NCI-H187 (cell line): ENCODE results near the gene LIN7C.
"Not testable (repeated sequence)": the region's sequence is repeated elsewhere in the genome, so short reads cannot be mapped to it uniquely, and the experiment has no call there.

Experiments
- DNase-seq, 2 experiments: peaks; one replicate each; lab custom pipeline; 2025; lab: John Stamatoyannopoulos, UW

LIN7C gene

DNA sequence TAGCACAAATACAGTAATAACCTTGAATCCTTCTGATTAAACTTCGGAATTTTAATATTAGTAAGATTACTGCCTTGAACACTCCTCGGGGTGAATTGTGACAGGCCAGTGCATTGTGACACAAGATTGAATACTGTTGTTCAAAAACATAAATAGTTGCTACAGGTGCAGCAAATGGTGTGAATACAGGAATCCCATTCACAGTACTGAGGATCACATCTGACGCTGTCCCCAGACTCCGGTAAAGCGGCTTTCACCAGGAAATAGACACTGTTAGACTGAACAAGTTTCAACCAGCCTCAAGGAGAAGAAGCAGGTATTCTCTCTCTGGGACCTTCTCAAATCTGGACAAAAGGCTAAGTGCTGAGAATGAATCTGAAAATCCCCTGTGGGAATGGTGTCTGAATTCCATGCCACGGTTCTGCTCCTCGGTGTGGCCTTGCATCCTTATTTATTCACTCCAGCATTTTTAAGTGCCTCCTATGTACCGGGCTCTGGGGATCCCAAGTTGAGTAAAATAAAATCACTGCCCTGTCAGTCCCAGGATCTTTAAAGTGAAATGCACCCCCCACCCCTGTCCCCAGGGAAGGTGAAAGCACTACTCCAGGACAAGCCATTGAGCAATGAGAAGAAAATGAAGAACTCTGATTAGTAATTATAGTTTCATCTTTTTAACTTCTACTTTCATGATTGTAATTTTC, 37.4 kb downstream of the LIN7C start:
- DNase-seq, result no peak

- no peak for DNase-seq
These were observed 38.2 kb downstream of the LIN7C start for GRCh38 chr11:27468209-27468994.

DNA sequence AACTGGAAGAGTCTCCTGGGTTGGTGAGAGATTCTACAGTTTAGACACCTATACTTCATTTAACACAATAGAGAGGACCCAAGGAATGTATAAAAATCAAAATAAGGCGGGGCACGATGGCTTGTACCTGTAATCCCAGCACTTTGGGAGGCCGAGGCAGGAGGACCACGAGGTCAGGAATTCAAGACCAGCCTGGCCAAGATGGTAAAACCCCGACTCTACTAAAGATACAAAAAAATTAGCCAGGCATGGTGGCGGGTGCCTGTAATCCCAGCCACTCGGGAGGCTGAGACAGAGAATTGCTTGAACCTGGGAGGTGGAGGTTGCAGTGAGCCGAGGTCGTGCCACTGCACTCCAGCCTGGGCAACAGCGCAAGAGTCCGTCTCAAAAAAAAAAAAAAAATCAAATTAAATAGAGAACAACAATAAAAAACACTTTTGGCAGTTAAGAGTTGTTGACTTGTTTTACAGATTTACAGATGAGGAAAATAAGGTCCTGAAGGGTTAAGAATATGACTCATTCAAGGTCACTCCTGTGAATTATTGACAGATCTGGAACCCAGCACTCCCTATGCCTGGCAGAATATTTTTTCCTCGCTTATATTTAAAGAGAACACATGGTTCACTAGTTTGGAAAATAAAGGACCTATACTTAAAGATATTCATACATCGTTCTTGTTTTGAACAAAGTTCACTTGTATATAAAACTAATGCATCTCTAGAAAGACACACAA, 39.2 kb downstream of the LIN7C start:
- DNase-seq, result no peak

GRCh38 chr11:27466363-27466762, 40.2 kb downstream of the LIN7C start:
- DNase-seq, result no peak

GRCh38 chr11:27465629-27466028, 40.9 kb downstream of the LIN7C start:
- no peak for DNase-seq

- DNase-seq, result no peak
These were observed 41.7 kb downstream of the LIN7C start for GRCh38 chr11:27464909-27465308.

DNA sequence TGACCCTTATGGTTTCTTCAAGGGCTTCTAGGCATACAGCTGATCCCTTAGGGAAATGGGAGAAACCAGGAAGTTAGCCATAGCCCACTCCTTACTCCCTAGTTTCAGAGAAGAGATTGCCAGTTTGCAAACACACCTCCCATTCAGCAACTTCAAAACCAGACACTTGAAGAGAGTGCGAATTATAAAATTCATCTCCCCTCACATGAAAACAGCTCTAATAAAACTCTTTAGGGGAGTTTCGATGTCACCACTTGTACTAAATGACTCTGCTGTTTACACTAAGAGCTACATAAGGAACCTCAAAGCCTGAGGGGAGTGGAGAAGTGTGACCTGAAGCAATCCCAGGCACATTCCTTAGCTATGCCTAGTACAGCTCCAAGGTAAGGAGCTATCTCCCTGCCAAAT, 42.3 kb downstream of the LIN7C start:
- no peak for DNase-seq

- no peak for DNase-seq
These were observed 44.0 kb downstream of the LIN7C start for GRCh38 chr11:27462543-27462942.

GRCh38 chr11:27460158-27460978, 46.2 kb downstream of the LIN7C start:
- DNase-seq, result no peak

- no peak for DNase-seq
These were observed 47.4 kb downstream of the LIN7C start for GRCh38 chr11:27459191-27459590.

GRCh38 chr11:27458182-27458581, 48.4 kb downstream of the LIN7C start:
- no peak for DNase-seq

GRCh38 chr11:27456795-27457329, 49.7 kb downstream of the LIN7C start:
- DNase-seq, result no peak

GRCh38 chr11:27456140-27456794, 50.3 kb downstream of the LIN7C start:
- no peak for DNase-seq

DNA sequence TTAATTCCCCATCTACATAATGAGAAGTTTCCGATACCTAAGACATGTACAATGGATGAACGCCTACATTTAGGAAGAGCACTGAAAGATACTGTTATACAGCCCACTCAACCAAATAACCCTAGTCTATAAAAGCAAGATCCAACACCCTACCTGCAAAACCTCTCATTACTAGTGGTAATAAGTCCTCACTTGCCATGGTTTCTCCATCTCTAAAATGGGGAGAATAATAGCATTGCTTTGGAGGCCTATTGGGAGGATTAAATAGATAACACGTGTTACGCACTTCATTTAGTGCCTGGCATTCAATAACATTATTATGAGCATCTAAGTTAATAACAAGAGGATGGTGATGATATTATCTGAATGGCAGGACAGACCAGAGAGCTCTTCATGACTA, 50.9 kb downstream of the LIN7C start:
- DNase-seq, result no peak

GRCh38 chr11:27453701-27454100, 52.9 kb downstream of the LIN7C start:
- no peak for DNase-seq

GRCh38 chr11:27452147-27452546, 54.4 kb downstream of the LIN7C start:
- DNase-seq, result no peak

- no peak for DNase-seq
These were observed 55.2 kb downstream of the LIN7C start for GRCh38 chr11:27451244-27451965.

GRCh38 chr11:27448184-27448540, 58.4 kb downstream of the LIN7C start:
- not testable (repeated sequence) for DNase-seq

- DNase-seq, result no peak
These were observed 59.0 kb downstream of the LIN7C start for GRCh38 chr11:27447288-27448183.

DNA sequence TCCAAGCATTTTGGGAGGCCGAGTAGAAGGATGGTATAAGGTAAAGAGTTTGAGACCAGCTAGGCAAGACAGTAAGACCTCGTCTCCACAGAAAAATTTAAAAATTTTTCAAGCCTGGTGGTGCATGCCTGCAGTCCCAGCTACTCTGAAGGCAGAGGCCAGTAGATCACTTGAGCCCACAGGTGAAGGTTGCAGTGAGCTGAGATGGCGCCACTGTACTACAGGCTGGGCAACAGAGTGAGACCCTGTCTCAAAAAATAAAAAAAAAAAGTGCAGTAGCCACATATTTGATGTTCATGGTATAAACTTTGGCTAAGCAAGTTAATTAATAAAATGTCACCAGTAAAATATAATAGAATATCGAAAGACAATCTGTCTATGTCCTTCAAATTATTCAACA, 60.9 kb downstream of the LIN7C start:
- DNase-seq, result no peak
